ENCODE measurements around the gene POLR2L.
A peak's percentile ranks its signal among the peaks of the same experiment; 100 is the strongest.

Gene POLR2L

GRCh38 chr11:810040-810567, 32.2 kb downstream of the POLR2L start:
- no peak for DNase-seq (ENCODE audit: low spot score)

GRCh38 chr11:809287-810039, 32.9 kb downstream of the POLR2L start, which contains the start of gene RPLP2:
TSS of gene RPLP2 (plus strand) at chr11:809967. CDS start at chr11:810235, 268 bp downstream.
- DNase-seq (ENCODE audit: low spot score): peak; percentile 96

- DNase-seq (ENCODE audit: low spot score): peak; percentile 78
Observed at GRCh38 chr11:808427-809286, 33.7 kb downstream of the POLR2L start.

GRCh38 chr11:804599-804964, 37.7 kb downstream of the POLR2L start:
- no peak for DNase-seq (ENCODE audit: low spot score)

- no peak for DNase-seq (ENCODE audit: low spot score)
Observed at GRCh38 chr11:803770-804598, 38.3 kb downstream of the POLR2L start.

- no peak for DNase-seq (ENCODE audit: low spot score)
Observed at GRCh38 chr11:803467-803742, 38.9 kb downstream of the POLR2L start.

- DNase-seq (ENCODE audit: low spot score): no peak
Observed at GRCh38 chr11:802693-803466, 39.4 kb downstream of the POLR2L start.

- no peak for DNase-seq (ENCODE audit: low spot score)
Observed at GRCh38 chr11:802018-802617, 40.2 kb downstream of the POLR2L start.

GRCh38 chr11:801097-801780, 41.1 kb downstream of the POLR2L start:
- DNase-seq (ENCODE audit: low spot score): no peak

GRCh38 chr11:800473-800872, 41.9 kb downstream of the POLR2L start:
- no peak for DNase-seq (ENCODE audit: low spot score)

GRCh38 chr11:799641-800316, 42.5 kb downstream of the POLR2L start:
- no peak for DNase-seq (ENCODE audit: low spot score)

GRCh38 chr11:798093-798713, 44.1 kb downstream of the POLR2L start, which contains the start of gene SLC25A22:
TSS of gene SLC25A22 (minus strand) at chr11:798281. CDS start at chr11:795006, 3,275 bp downstream.
- peak; percentile 70 for DNase-seq (ENCODE audit: low spot score)

GRCh38 chr11:797296-798092, 44.8 kb downstream of the POLR2L start:
- DNase-seq (ENCODE audit: low spot score): peak; percentile 70

- no peak for DNase-seq (ENCODE audit: low spot score)
Observed at GRCh38 chr11:796565-797295, 45.6 kb downstream of the POLR2L start.

- peak; percentile 58 for DNase-seq (ENCODE audit: low spot score)
Observed at GRCh38 chr11:795634-796564, 46.4 kb downstream of the POLR2L start.

All from cerebellar cortex (tissue), 1 donor.